Fibroblast of gingiva (primary cell): ENCODE data around the gene PFAS.
"Not testable (repeated sequence)": the region's sequence is repeated elsewhere in the genome, so short reads cannot be mapped to it uniquely, and the experiment has no call there.

Source experiments
- DNase-seq: peaks from one replicate; pipeline ENCODE4 v3.0.0-alpha.2; 2011; ENCODE audit warnings: low read depth

PFAS gene

GRCh38 chr17:8248751-8249607 lies at the start of gene PFAS:
Gene PFAS (plus strand): TSS chr17:8249289. CDS start chr17:8253938, 4,649 bp downstream.
- peak; percentile 88 for DNase-seq

GRCh38 chr17:8204761-8205555 lies 44.1 kb upstream of the PFAS start:
- no peak for DNase-seq

GRCh38 chr17:8206536-8206935 lies 42.6 kb upstream of the PFAS start:
- DNase-seq: no peak

GRCh38 chr17:8209907-8210760 lies 39.0 kb upstream of the PFAS start, which contains the start of gene AURKB:
Gene AURKB (minus strand): TSS chr17:8210575. CDS start chr17:8210224, 351 bp downstream.
- DNase-seq: peak; percentile 96

- DNase-seq: no peak
Measured at GRCh38 chr17:8210761-8211458, 38.2 kb upstream of the PFAS start.

GRCh38 chr17:8212312-8213180 lies 36.5 kb upstream of the PFAS start:
- no peak for DNase-seq

- not testable (repeated sequence) for DNase-seq
Measured at GRCh38 chr17:8214000-8214399, 35.1 kb upstream of the PFAS start.

- DNase-seq: peak; percentile 90
Measured at GRCh38 chr17:8220783-8221662, 28.1 kb upstream of the PFAS start.

GRCh38 chr17:8221663-8222379 lies 27.3 kb upstream of the PFAS start:
- DNase-seq: peak; percentile 89

- DNase-seq: no peak
Measured at GRCh38 chr17:8222380-8222629, 26.8 kb upstream of the PFAS start.

- peak; percentile 96 for DNase-seq
Measured at GRCh38 chr17:8222630-8223355, 26.3 kb upstream of the PFAS start.

GRCh38 chr17:8223356-8224126 lies 25.5 kb upstream of the PFAS start:
- DNase-seq: peak; percentile 63

- no peak for DNase-seq
Measured at GRCh38 chr17:8224891-8225812, 23.9 kb upstream of the PFAS start.

- DNase-seq: peak; percentile 81
Measured at GRCh38 chr17:8225813-8226535, 23.1 kb upstream of the PFAS start.

- peak; percentile 91 for DNase-seq
Measured at GRCh38 chr17:8226536-8227237, 22.4 kb upstream of the PFAS start.
